Limb (tissue), 2 donors: Measurements from ENCODE around the gene MORN4.

Experiments used
- DNase-seq, 2 donors: peaks; one replicate each; pipeline ENCODE4 v3.0.0-alpha.2; 2016; ENCODE audit errors: extremely low spot score in 2 of 2

The MORN4 gene

DNA sequence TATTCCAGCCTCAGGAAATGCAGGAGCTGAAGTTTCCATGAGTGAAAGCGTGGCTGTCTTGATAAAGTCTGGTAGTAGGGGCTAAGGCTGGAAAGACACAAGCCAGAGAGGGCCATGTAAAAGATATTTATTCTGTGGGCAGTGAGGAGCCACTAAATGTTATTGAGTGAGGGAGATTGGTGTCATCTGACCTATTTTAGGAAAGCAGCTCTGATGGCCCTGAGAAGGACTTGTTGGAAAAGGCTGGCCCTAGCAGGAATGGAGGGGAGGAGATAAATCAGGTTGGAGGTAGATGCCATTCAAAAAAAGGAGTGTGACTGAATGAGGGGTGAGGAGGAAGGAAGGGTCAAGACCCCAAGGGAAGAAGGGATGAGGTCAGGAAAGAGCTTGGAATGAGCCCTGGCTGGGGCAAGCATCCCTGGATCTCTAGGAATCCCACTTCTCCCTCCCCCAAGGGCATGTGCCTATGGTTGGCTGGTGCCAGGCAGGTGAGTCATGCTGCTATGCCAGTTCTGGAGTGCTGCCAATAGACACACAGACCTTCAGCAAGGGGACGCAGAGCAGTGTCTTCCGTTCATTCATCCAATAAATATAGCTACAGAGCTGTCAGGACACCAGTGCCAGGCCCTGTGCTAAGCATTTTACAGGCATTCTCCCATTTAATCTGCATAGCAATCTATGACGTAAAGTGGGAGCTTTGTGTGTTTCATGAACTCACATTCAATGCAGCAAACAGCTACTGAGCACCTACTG lies 58.8 kb downstream of the MORN4 start:
- no peak for DNase-seq

GRCh38 chr10:97573672-97574071 lies 59.6 kb downstream of the MORN4 start:
- DNase-seq, result no peak

GRCh38 chr10:97573021-97573420 lies 60.3 kb downstream of the MORN4 start:
- DNase-seq, result no peak

DNA sequence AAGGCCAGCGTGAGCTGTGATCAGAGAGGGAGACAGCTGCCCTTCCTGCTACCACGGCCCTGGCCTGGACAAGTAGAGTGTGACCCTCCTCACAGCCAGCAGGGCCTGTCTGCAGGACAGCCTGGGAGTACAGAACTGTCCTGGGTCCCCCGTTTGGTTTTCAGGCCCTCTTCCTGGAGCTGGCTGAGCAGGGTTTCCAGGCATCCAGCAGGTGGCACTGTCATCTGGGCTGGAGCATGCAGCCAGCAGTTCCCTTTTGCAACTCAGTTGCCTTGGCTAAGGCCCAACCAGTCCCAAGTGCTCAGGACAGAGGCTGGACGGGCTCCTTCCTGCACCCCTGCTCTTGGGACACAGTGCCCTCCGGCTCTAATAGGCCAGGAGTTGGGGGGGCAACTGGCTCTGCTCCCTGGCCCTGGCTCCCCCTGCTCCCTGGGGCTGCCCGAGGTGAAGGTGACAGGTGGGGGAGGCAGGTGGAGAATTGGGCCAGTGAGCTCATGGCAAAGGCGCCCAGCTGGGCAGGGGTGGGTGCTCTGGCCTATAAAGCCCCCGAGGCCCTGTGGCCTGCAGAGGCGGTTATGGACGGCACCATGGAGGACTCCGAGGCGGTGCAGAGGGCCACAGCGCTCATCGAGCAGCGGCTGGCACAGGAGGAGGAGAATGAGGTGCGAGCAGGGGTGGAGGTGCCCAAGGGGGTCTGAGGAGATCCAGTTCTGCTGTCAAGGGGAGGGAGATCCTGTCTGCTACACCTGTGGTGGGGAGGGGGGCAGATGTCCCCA lies 60.9 kb downstream of the MORN4 start, which contains the start of gene ANKRD2:
ANKRD2 (plus strand) TSS at position 566 of the 776 bp plus-strand sequence; CDS start at position 576, 10 bp downstream.
- DNase-seq, result peak in 1 of 2 donors; percentile 82

- DNase-seq, result no peak
Measured at GRCh38 chr10:97571622-97572021, 61.7 kb downstream of the MORN4 start.

GRCh38 chr10:97570789-97571471 lies 62.4 kb downstream of the MORN4 start:
- peak in 1 of 2 donors; percentile 54 for DNase-seq

GRCh38 chr10:97570146-97570788 lies 63.0 kb downstream of the MORN4 start:
- DNase-seq, result no peak

DNA sequence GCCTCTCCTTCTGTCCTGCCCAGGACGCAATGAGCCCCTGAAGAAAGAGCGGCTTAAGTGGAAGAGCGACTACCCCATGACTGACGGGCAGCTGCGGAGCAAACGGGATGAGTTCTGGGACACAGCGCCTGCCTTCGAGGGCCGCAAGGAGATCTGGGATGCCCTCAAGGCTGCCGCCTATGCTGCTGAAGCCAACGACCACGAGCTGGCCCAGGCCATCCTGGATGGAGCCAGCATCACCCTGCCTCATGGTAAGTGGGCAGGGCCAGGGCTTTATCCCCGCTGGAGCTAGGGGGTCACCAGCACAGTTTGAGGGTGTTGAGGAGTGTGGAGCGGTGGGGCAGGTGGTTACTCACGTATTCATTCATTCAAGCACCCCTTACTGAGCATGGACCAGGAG lies 65.4 kb downstream of the MORN4 start:
- no peak for DNase-seq

- no peak for DNase-seq
Measured at GRCh38 chr10:97566336-97566996, 66.8 kb downstream of the MORN4 start.

DNA sequence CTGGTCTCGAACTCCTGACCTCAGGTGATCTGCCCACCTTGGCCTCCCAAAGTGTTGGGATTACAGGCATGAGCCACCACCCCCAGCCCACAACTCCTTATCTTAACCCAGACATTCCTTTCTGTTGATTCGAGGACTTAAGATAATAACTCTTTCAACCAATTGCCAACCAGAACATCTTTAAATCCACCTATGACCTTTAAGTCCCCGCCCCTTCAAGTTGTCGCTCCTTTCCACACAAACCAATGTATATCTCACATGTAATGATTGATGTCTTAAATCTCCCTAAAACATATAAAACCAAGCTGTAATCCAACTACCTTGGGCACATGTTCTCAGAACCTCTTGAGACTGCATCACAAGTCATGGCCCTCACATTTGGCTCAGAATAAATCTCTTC lies 68.5 kb downstream of the MORN4 start:
- no peak for DNase-seq
